ENCODE data around the gene CELF2.

CELF2 gene

DNA sequence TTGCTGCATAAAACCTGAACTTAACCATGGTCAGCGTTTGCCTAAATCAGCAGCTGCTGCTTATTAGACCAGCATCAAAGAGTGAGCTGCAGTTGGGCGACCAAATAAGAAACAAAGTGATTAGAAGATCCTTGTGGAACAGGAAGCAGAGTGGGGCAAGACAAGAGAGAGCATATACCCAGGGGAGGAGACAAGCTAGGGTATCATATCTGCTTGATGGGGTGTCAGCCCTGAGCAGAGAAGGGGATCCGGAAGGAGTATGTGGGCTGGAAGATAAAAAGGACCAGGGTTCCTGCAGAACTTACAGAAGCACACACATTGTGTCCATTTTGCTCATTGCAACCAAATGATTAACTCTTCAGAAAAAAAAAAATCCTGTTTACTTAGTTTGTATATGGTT lies 213.6 kb downstream of the CELF2 start:
- no peak for DNase-seq

DNA sequence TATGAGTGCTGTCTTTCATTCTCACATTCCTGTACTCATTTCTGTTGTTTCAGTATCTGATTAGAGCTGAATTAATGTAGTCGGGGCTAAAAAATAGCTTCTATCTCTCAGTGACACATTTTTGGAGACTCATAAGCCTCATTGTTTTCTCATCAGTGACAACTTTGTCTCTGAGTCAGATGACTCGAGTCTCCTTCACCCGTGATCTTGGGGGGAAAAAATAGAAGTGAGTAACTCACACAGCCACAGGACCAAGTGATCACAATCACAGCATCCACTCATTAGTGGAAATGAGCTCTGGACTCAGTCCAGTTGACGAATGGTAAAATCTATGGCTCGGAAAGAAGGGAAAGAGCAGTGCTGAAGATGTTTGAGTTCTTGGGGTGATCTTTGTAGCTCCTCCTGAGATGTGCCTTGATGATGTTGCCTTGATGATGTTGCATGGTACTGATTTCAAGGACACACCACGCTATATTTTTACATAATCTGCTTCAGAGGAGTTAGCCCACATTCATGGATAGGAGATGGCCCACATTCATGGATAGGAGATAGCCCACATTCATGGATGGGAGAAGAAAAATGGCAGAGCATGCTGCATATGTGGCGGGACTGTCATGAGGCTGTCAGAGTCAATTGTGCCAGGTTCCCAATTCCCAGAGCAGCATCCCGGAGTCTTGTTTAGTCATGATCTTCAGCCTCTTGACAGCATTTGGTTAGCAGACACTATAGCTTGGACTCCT lies 214.7 kb downstream of the CELF2 start:
- peak; percentile 69 for DNase-seq

DNA sequence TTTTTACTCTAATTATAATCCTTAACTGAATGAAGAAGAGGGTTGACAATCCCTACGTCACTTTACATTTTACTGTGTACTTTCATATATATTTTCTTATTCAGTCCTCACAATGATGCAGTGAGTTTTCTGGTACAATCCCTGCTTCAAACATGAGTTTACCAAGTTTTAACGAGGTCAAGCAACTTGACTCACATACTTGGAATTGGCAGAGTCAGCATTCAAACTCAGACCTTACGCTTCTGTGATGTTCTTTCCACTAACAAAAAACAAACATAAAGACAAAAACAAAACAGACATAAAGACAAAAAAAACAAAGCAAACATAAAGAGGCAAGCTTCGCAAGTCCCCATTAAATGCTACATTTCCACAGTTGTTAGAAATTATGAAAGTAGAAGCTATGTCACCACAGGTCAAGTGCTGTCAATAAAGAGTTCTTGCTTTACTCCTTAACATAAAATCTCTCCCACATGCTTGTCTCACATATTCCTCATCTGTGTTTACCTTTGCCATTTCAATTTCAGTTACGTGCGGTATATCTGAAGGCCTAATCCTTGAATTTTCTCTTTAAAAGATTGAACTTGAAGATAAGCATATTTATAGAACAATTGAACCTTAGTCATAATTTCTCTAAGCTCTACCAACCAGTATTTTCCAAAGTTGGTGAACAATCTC lies 217.3 kb downstream of the CELF2 start:
- DNase-seq: peak; percentile 29

DNA sequence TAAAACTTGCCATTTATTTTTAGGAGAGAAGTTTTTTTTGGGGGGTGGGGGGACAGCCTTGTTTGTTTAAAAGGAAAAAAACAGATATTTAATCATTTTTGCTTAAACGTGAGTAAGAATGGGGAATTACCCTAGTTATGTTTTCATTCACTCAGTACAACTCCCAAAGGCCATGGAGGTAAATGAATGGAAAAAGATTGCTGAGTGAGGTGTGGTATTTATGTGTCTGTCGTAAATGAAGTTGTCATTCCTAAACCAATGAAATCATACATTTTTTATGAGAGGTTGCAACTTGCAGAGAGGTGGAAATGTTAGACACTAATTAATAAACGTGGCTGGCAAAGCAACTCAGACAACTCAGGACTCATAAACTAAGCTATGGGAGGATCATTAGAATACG lies 218.1 kb downstream of the CELF2 start:
- DNase-seq: peak; percentile 74

DNA sequence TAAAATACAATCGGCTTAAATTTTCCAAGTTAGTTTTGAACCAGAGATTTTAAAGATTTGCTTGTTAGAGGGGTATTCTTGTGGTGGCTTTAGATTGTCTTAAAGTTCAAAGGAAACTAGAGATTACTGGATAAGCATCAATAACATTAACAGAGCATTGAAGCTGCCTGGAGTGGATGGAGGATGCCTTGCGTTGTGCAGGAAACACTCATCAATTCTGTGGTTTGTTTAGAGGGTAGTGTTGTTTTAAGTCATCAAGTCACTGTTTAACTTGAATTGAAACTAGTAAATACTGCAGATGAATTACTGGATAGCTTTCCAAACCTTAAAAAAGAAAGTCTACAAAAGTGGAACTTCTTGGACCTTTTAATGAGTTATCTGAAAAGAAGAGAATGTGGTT lies 218.6 kb downstream of the CELF2 start:
- peak; percentile 80 for DNase-seq

DNA sequence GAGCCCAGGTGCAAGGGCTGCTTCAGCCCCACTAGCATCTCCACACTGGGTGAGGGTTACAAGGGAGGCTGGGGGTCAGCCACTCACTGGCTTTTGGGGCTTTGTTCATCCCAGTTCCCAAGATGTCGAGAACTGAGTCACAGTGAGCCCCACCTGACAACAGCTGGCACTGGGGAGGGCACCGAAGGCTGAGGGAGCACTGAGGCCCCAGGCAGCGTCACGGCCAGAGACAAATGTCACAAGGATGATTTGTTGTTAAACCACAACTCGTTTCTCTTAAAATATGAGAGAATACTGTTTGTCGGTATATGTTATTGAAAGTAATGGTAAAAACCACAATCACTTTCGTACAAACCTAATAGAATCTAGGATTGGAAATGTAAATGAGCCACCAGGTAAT lies 219.9 kb downstream of the CELF2 start:
- peak; percentile 62 for DNase-seq

DNA sequence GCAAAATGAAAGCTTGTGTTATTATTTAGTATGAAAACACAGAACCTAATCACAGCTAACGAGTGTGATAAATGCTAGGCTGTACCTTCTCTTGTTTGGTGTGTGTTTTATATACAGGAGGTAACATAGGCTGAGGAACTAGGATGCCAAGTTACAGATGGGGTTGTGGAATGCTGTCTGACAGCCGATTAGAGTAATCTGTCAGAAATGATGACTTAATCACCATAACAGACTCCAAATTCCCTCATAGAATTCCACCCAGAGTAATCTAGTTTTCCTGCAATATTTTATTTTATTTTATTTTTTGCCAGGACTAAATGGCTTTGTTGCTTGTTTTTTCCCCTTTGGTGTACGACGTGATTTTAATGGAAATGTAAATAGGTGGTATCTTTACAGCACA lies 221.2 kb downstream of the CELF2 start:
- DNase-seq: no peak

DNA sequence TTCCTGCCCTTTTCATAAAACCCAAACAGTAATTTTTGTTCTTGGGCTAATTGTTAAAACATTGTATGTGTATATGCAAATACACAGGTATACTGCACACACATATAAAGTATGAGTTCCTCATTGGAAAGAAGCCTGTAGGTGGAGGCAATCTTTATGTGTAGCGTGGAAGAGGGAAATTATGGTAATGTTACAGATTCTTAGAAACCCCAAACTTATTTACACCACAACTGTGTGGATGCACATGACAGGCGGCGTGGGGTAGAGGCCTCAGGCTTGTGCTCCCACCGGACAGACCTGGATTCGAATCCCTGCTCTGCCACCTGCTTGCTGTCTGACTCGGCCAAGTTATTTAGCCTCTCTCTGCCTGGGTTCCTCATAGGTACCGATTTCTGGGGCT lies 223.0 kb downstream of the CELF2 start:
- no peak for DNase-seq

DNA sequence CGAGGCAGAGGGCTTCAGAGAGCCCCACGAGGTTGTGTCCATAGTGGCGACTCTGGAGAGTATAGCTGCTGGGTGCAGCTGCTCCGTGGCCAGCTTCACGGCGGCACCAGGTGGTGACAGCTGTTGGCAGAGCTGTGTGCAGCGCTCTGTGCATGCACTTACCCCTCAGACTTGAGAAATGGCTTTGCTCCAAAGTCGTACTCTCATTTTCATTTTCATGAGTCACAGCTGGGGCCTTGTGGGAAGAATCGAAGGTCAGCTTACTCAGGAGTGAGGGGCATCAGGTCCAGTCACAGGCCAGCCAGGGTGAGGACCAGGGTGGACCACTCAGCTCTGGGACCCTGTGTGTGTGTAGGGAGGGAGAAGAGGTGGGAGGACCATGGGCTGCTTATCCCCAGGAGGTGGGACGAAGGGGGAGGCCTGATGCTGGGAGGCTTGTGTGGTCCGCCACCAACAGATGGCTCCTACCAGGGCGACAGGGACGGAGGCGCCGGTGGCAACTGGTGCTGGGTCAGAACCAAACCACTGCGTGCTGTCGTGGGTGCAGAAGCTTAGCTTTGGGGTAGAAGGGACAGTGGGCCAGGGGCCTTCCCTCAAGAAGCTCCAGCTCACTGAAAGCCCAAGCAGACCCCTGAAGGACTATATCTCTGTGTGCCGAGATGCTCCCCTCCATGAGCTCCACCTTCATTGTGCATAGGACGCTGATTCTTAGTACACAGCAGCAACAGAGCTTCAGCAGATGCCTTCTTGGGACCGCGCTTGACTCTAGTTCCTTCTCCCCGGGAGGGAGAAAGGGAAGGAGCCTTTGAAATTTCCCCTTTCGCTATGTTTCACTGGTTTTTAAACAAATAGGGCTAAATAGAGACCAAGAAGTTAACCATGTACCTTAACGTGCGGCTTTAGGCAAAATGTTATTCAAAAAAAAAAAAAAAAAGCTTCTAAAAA lies 225.0 kb downstream of the CELF2 start:
- DNase-seq: peak; percentile 45

DNA sequence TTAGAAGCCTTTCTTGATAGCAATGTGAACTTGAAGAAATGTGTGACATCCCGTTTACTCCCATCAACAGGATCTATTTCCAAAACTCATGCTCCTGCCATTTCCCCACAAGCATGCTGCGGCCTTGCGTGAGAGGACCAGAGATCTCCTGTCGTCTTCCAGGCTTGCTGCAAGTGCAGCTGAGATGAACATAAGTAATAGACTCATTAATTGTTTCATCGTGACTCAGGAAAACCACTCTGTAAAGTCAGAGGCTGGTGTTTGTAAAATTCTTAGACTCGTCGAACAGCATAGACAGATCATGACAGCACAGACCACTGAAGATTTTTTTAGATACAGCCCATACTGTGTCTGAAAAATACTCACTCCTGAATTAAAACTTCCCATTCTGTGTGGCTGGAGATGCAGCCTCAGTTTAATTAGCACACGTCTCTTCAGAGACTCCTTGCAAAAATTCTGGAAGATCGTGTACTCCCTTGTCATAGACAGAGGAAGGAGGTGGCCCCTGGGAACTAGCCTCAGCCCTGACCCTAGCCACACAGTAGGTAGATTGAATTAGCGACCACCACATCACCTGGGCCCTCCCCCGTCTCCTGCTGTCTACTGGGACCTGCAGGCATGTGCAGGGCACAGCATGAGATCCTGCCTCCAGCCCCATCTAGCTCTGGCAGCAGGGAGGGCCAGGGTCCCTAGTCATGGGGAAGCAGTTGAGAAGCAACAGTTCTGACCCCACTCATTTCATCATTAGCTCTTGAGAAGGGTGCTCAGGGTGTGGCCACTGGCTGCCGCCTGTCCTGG lies 226.0 kb downstream of the CELF2 start:
- DNase-seq: no peak

DNA sequence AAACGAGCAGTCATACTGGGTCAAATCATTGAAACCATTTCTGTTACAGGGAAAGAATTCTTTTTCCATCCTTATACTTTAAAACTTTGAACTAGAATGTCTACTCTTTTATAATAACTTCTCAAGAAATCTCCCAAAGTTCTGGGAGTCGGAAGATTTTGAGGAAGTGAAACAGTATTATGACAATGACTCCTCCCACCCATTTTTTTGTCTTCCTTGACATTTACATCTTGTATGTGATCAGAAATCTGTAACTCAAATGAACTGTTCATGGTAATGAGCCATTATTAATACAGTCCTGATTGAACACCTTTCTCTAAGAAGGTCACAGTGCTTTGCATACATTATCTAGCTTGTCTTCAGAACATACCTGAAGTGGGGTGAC lies 227.4 kb downstream of the CELF2 start:
- no peak for DNase-seq

DNA sequence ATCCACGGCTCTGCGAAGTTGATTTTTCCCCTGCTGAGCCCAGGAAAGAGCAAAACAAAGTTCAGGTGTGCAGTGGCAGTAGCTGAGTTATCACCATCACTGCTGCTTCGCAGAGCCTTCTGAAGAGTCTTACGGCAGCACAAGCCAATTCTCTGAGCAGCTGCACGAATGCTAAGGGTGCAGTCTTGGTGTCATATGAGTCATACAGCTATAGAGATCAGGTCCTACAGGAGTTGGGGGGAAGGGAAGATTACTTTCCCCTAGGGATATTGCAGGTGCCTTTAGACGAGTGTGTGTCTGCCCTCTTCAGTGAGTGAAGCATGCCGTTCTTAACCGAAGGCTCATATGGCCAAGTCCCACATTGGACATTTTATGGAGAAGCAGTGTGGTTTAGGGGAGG lies 227.8 kb downstream of the CELF2 start:
- peak; percentile 35 for DNase-seq

DNA sequence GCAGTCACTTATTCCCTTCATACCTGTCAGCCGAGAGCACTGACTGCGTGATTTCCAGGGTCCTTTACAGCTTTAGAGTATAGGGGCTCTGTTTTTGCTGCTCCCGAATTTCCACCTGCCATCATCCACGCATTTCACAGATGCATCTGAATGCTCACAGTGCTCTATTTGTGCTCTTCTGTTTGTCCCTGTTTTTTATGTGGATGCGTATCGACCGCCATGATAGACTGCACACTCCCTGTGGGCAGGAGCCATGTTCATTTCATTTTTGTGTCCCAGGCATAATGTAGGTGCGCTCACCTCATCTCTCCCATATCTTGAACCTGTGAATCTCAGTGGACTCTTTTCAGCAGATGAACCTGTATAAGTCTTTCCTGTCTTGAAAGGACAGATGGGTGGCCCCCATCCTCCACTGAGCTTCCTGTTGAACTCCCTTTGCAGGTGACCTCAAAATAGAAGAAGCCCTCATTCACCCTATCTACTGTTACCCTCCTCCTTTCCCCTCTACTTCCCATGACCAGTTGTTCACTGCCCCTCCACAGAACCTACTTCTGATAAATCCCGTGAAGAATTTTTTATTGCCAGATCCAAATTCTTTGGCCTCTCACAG lies 228.4 kb downstream of the CELF2 start:
- no peak for DNase-seq

DNA sequence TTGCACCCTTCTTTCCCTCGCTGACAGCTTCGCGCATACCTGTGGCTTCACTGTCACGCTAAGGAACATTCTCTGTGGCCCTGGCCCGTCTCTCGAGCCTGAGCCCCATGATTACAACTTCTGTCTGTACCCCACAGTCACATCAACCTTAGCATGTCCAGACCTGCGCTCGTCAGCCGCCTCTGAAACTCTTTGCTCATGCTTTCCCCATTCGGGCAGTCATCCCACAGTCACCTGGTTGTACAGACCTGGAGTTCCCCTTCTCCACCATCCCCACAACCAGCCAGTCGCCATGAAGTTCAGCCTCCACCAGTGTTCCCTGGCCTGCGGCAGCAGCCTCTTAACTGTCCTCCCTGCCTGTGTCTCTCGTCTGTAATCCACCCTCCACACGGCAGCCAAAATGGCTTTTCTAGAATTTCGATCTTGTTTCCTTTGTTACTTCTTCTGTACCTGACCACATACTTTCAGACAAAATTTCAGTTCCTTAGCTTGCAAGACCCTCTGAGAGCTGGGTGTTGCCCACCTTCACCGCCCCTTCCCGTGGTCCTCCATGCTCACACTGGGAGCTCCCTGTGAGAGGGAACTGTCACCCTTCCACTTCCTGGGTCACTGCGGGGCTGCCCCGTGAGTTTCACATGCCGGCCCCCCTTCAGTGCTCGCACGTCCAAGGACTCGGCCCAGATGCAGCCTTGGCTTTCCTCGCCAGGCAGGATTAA lies 229.2 kb downstream of the CELF2 start:
- DNase-seq: no peak

DNA sequence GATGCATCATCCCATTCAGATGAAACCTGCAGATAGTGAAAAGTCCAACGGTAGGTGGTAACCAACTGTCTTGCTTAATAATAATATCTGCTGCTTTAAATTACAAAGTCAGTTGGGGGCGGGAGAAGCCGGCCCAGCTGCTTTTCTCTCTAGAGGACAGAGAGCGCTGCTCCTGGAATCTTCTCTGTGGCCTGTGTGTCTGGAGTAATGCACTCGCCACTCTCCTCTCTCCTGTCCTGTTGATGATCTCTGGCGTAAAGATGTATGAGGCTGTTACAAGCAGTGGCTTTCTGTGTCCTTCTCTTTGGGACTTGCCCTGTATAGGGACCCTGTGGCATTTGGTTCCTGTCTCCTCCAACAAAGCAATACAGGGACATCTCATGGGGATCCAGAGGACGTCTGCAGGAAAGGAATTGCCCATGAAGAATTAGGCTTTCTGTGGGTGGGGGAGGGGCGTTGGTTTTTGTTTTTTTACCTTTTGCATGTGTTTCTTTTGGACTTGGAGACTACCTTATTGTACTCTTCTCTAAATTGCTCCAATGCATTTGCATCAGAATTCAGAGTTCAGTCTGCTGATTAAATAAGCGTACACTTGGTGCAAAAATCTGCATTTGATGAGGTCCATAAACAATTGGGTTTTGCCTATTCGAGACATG lies 231.6 kb downstream of the CELF2 start:
- DNase-seq: no peak

DNA sequence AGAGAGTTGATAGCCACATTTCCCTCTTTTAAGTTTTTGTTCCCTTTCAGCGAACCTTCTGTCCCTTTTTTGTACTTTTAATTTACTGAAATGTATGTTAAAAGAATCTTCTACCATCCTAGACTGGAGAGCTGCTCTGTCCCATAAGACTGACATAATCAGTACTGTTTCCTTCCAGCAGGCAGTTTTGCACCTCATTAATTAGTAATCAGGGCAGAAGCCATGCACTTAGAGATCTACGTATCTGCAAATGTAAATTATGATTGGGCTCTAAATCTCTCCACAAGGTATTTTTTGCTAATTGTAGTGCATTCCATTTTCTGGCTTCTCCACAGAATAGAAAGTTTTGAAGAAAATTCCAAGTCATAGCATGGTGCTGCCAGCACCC lies 232.1 kb downstream of the CELF2 start:
- no peak for DNase-seq

DNA sequence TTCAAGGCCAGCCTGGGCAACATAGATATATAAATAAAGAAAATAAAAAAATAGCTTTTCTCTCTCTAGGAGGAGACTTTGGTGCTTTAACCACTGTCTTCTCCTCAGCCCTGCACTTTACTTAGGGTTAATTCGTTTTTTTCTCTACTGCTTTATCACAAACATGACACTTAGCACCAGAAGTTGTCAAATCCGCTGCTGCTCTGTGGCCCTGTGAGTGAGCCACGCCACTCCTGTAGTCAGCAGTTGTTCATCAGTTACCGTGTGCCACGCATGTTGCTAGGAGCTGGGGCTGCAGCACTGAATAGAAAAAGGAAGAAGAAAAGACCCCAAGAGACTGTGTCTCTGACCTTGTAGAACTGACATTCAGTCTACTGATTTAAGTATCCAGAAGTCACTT lies 232.6 kb downstream of the CELF2 start:
- DNase-seq: no peak

DNA sequence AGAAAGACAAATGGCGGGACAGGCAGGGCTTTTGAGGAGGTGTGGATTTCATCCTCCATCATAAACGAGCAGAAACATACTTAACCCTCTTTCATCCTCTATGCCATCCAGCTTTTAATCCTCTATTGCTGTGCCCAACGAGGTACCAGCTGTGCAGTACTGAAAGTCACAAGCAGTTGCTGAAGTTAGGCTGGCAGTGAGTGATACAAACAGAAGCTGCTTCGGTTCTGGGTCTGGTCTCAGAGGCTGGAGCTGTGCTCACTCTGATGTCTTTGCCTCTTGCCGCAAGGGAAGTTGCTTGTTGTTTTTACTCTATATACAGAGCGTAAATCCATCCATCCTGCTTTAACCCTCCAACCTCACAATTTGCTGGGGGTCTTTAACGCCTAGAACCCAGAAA lies 235.2 kb downstream of the CELF2 start:
- no peak for DNase-seq

DNA sequence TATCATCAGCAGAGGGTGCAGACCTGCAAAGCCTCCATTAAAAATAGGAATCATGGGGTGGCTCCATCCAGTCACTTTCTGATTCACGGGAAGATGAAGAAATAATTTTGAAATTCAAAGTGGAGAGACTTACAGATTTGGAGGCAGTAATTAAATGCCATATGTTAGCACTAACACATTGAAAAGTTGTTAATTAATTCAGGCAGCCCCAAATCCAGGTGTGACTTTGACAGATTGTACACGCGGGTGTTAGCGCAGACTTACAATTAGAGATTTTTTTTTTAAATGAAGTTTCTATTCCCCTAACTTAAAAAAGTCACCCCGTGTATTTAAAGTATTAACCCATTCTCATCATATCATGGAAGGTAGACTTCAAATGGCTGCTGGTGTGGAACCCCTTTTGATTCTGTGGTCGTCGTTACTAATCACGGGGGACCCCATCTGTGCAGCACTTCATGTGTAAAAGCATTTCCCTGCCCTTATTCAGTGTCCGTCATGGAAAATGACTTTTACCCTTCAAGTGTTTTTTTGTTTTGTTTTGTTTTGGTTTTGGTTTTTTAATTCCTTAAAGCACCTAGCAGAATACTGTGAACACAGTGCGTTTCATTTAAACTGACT lies 235.8 kb downstream of the CELF2 start:
- DNase-seq: no peak

DNA sequence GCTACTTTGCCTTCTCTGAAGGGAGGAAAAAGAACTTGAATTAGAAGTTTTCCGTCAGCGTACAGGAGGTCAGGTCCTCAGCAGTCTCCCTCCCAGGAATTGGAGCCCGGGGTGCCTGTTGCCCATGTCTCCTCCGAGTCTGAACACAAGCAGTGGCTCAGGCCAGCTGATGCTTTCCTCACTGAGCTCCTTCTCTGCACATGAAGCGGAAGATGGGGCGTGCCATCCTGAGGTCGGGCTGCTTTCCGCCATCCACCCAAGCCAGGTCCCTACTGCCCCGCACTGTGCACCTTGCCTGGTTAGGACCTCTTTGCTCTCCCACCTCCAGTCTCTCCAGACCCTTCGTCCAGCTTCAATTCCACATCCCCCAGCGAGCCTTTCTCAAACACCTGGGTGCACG lies 237.5 kb downstream of the CELF2 start:
- no peak for DNase-seq

Data from activated CD4-positive, alpha-beta T cell treated with anti-CD3 and anti-CD28 coated beads, Interleukin-2, Interleukin-6, amounts not matched to agents 100 ng/mL and 50 ng/mL, durations not matched to agents 16 hours and 8 hours (primary cell).